H1 (cell line): ENCODE data around the gene PTPRJ.

ENCODE experiments used
- CBX5 ChIP-seq: fragments of 300-800, 300-1000 bp; sonication (generic); IDR thresholded peaks from 2 replicates; pipeline ENCODE4 v1.7.1; 2016; ENCODE audit warnings: antibody characterized with exemption, low read length, low read depth
- CEBPB ChIP-seq: IDR thresholded peaks from 2 replicates; pipeline ENCODE4 v1.6.1; 2012; ENCODE audit warnings: low read depth, low read length
- CHD2 ChIP-seq: IDR thresholded peaks from 2 replicates; pipeline ENCODE4 v1.6.1; 2012; ENCODE audit warnings: low read length, improper control_type of control experiment
- CHD7 ChIP-seq: fragments of 300-600 bp; sonication (generic); IDR thresholded peaks from 2 replicates; pipeline ENCODE4 v1.7.1; 2012; ENCODE audit warnings: low read length, moderate library complexity, mild to moderate bottlenecking, inconsistent platforms; ENCODE audit not compliant: insufficient replicate concordance
- EP300 ChIP-seq, 2 experiments: IDR thresholded peaks; 1 replicate in 1 of 2; 2 replicates in 1 of 2; pipeline ENCODE4 v1.6.1; 2011 to 2012; ENCODE audit warnings: low read depth in 2 of 2, low read length in 2 of 2, mild to moderate bottlenecking in 2 of 2, borderline replicate concordance in 1 of 2, inconsistent platforms in 1 of 2, moderate library complexity in 1 of 2
- MAFK ChIP-seq: IDR thresholded peaks from 2 replicates; pipeline ENCODE4 v1.6.1; 2012; ENCODE audit warnings: low read depth, mild to moderate bottlenecking, improper control_type of control experiment, low read length
- POLR2AphosphoS5 ChIP-seq: IDR thresholded peaks from 2 replicates; pipeline ENCODE4 v1.6.1; 2011; ENCODE audit warnings: low read depth, low read length
- RXRA ChIP-seq: IDR thresholded peaks from 2 replicates; pipeline ENCODE4 v1.6.1; 2011; ENCODE audit warnings: low read depth, mild to moderate bottlenecking, low read length, moderate library complexity; ENCODE audit not compliant: insufficient read depth
- SP1 ChIP-seq: IDR thresholded peaks from 2 replicates; pipeline ENCODE4 v1.6.1; 2011; ENCODE audit warnings: low read depth, low read length
- TCF12 ChIP-seq: IDR thresholded peaks from 2 replicates; pipeline ENCODE4 v1.6.1; 2011; ENCODE audit warnings: low read depth, mild to moderate bottlenecking, low read length
- ZNF274 ChIP-seq: IDR thresholded peaks from 2 replicates; pipeline ENCODE4 v1.7.0; 2012; ENCODE audit warnings: low read length, borderline replicate concordance; ENCODE audit errors: extremely low read depth
- TF ChIP-seq, protein P1 (sequence below): IDR thresholded peaks from 2 replicates; pipeline ENCODE4 v1.6.1; 2012; ENCODE audit warnings: low read length, inconsistent platforms
- TF ChIP-seq, protein P2 (sequence below), 3 experiments: IDR thresholded peaks; 1 replicate in 2 of 3; 2 replicates in 1 of 3; pipeline versions ENCODE4 v1.5.1 to v1.6.1; 2011; ENCODE audit warnings: low read length in 3 of 3, mild to moderate bottlenecking in 3 of 3, inconsistent platforms in 2 of 3, low read depth in 1 of 3, moderate library complexity in 1 of 3; ENCODE audit not compliant: insufficient read depth in 1 of 3; ENCODE audit errors: control extremely low read depth in 1 of 3

- no peak for TF ChIP-seq CHD7
- TF ChIP-seq, protein P1, sequence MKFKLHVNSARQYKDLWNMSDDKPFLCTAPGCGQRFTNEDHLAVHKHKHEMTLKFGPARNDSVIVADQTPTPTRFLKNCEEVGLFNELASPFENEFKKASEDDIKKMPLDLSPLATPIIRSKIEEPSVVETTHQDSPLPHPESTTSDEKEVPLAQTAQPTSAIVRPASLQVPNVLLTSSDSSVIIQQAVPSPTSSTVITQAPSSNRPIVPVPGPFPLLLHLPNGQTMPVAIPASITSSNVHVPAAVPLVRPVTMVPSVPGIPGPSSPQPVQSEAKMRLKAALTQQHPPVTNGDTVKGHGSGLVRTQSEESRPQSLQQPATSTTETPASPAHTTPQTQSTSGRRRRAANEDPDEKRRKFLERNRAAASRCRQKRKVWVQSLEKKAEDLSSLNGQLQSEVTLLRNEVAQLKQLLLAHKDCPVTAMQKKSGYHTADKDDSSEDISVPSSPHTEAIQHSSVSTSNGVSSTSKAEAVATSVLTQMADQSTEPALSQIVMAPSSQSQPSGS: no peak
- TF ChIP-seq ZNF274: no peak
- TF ChIP-seq, protein P2, sequence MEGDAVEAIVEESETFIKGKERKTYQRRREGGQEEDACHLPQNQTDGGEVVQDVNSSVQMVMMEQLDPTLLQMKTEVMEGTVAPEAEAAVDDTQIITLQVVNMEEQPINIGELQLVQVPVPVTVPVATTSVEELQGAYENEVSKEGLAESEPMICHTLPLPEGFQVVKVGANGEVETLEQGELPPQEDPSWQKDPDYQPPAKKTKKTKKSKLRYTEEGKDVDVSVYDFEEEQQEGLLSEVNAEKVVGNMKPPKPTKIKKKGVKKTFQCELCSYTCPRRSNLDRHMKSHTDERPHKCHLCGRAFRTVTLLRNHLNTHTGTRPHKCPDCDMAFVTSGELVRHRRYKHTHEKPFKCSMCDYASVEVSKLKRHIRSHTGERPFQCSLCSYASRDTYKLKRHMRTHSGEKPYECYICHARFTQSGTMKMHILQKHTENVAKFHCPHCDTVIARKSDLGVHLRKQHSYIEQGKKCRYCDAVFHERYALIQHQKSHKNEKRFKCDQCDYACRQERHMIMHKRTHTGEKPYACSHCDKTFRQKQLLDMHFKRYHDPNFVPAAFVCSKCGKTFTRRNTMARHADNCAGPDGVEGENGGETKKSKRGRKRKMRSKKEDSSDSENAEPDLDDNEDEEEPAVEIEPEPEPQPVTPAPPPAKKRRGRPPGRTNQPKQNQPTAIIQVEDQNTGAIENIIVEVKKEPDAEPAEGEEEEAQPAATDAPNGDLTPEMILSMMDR (IDR thresholded peaks at IDR 0.05; ENCODE audit: control extremely low read depth in 1 of 3, insufficient read depth in 1 of 3, low read depth in 1 of 3, low read length in 3 of 3): no peak
- no peak for TF ChIP-seq EP300 (IDR thresholded peaks at IDR 0.05; ENCODE audit: borderline replicate concordance in 1 of 2, low read depth in 2 of 2, low read length in 2 of 2)
- TF ChIP-seq TCF12: peak; percentile 22; the same call in 1 of the 2 replicates
- no peak for TF ChIP-seq SP1
- no peak for TF ChIP-seq CHD2
- TF ChIP-seq CBX5: no peak
- no peak for TF ChIP-seq RXRA
- no peak; the same call in 1 of the 2 replicates for TF ChIP-seq POLR2AphosphoS5
- TF ChIP-seq CEBPB: no peak
- no peak for TF ChIP-seq MAFK
These were observed 38.3 kb downstream of the PTPRJ start for GRCh38 chr11:48018528-48019216.
